GM12872 (cell line): ENCODE data around the gene ULK4.

Source experiments
- CTCF ChIP-seq: IDR thresholded peaks from 3 replicates; pipeline ENCODE4 v1.5.1; 2011; ENCODE audit warnings: low read depth, mild to moderate bottlenecking, low read length, moderate library complexity; ENCODE audit not compliant: insufficient read depth

Gene ULK4

GRCh38 chr3:41608347-41608746, 353.6 kb downstream of the ULK4 start:
- no peak for TF ChIP-seq CTCF

DNA sequence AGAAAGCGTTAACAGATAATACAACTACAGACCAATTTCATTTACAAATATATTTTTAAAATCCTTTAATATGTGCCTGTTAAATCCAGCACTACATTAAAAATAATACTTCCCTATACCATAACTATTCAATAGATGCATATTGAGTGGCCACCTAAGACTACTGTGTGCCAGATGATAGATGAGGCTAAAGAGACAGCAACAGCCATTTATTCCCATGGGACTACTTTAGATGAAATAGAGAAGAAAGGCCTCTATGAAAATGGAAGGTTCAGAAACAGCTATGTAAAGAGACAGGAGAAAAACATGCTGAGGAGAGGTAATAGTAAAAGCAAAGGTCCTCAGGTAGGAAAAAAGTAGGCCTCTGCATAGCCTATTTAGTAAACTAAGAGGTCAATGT, 358.1 kb downstream of the ULK4 start:
- TF ChIP-seq CTCF: no peak

DNA sequence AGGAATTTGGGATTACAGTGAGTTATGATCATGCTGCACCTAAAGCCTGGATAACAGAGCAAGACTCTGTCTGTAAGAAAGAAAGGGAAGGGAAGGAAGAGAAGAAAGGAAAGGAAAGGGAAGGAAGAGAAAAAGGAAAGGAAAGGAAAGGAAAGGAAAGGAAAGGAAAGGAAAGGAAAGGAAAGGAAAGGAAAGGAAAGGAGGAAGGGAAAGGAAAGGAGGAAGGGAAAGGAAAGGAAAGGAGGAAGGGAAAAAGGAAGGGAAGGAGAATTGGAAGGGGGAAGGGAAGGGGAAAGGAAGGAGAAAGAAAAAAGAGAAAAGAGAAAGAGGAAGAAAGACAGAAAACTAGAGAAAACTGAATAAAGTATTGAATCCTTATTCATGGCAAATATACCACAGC, 359.8 kb downstream of the ULK4 start:
- TF ChIP-seq CTCF: no peak

DNA sequence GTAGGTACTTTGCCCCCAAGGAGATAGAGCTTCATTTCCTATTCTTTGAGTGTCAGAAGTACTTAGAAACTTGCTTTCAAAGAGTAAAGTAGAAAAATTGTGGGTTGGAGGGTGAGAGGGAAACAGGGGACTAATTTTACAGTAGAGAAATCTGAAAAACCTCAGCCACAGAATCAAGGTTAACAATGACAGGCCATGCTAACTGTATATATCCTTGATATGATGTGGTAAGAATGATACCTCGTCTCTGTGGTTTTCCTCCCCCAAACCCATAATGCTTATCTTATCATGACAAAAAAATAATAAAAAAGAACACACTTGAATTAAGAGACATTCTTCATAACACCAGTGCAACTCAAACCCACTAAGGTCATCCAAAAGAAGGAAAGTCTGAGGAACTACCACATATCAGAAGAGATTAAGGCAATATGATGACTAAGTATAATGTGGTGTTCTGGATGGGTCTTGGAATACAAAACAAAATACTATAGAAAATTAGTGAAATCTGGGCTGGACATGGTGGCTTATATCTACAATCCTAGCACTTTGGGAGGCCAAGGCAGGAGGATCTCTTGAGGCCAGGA, 360.4 kb downstream of the ULK4 start:
- TF ChIP-seq CTCF: no peak

DNA sequence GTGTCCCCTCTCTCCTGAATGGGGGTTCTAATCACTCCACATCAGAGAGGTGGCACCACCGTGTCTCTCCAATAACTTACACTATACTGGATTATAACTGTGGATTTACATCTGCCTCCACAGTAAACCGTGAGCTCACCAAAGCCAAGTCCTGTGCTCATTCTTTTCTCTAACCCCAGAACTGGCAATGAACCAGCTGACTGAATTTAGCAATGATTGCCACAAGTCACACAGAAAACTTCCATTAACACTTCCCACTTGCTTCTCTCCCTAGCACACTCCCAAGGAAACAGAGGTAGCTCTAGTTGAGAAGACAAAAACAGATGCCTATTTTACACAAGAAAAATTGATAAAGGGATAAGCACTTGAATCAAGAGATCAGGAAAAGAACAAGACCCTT, 361.3 kb downstream of the ULK4 start:
- TF ChIP-seq CTCF: no peak

DNA sequence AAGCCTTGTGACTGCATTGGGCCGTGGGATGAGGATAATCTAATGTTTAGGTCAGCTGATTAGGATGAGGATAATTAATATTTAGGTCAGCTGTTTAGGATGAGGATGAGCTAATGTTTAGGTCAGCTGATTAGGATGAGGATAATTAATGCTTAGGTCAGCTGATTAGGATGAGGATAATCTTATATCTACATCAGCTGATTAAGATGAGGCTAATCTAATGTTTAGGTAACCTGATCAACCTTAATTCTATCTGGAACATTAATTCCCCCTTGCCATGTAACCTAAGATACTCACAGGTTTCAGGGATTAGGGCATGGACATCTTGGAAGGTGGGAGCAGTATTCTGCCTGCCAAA, 362.8 kb downstream of the ULK4 start:
- TF ChIP-seq CTCF: no peak

DNA sequence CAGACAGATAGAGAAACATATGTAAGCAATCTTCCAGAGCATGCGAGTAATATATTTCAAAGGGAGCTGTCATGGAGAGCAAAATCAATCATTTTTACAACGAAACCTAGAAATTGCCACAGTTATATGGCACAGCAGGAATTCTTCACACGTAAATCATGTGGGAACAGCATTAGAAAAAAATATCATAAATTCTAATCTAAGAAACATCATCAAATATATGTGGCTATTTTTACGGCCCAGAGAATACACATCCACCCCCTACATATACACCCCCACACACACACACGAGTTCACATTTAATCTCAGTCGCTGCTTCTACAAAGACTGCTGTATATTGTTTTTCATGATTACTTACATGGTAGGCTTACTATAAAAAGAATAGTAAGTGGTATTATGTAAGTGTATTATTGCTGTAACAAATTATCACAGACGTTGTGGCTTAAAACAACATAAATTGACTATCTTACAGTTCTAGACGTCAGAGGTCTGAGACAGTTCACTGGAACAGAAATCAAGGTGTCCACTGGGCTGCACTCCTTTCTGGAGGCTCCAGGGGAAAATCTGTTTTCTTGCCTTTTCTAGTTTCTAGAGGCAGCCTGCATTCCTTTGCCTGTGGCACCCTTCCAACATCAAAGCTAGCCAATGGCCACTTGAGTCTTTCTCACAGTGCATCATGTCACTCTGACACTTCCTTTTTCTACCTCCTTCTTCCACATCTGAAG, 363.3 kb downstream of the ULK4 start:
- no peak for TF ChIP-seq CTCF
